ENCODE data around the gene WDPCP. TPM values are rescaled to one million over a fixed set of nuclear protein-coding genes. Genes with fewer than 3 reads are reported as not detected.

Gene WDPCP
- total and polyA plus RNA-seq, 2 experiments from 2014 or later = 8.8 to 20.4 TPM

DNA sequence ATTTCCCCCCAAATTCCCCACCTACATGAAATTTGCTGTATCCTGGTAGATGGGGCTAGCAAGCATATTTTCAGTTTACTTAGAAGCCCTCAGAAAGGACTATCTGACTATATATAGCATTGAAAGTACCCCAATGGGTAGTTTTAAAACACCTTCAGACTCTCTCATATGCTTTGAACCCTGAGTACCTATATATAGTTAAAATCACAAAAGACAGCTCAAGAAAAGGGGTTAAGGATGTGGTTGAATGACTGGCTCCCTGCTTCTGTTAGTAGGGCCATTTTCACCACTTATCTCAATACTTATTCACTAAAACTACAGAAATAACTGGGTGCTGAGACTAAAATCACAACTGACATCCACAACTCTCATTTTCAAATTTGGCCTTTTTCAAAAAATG is 18.5 kb downstream of the WDPCP start:
- Mint-ChIP-seq H3K9me3 (peaks cover 29% of the 10 kb centered on the region), H3K36me3 (ENCODE audit: low read depth) (peaks cover 45% of the 10 kb centered on the region), H3K4me3 (no peak overlapping the region)

More for the DNA sequence above, 18.5 kb downstream of the WDPCP start:
- Histone ChIP-seq H3K36me3 (ENCODE audit: insufficient read depth) (no peaks in the 10 kb centered on the region), H3K4me1 (ENCODE audit: insufficient read depth) (no peaks in the 10 kb centered on the region), H3K27ac (ENCODE audit: low read depth) (no peak overlapping the region), H3K79me2 (replicated peaks; ENCODE audit: insufficient read depth) (peaks cover 16% of the 10 kb centered on the region), H3K4me2 (no peak overlapping the region), H4K20me1 (replicated peaks; ENCODE audit: insufficient read depth) (no peaks in the 10 kb centered on the region), H3K4me3 (no peak overlapping the region), H3K27me3 (ENCODE audit: insufficient read depth) (no peaks in the 10 kb centered on the region), H3K9me2 (ENCODE audit: insufficient read depth) (no peaks in the 10 kb centered on the region), H3F3A (replicated peaks; ENCODE audit: low read depth) (no peaks in the 10 kb centered on the region), H2AFZ (no peak overlapping the region)
- Mint-ChIP-seq H3K27me3 (ENCODE audit: insufficient read depth, low read depth, poor library complexity) (peaks cover 4% of the 10 kb centered on the region), H3K27ac (no peak overlapping the region), H3K4me1 (peaks cover 36% of the 10 kb centered on the region)
- no peak for ATAC-seq
- DNase-seq (ENCODE audit: low spot score) = no peak
- TF ChIP-seq ZNF114 (CRISPR knock-in tag; IDR thresholded peaks at IDR 0.05) = no peak
- TF ChIP-seq, protein P1, sequence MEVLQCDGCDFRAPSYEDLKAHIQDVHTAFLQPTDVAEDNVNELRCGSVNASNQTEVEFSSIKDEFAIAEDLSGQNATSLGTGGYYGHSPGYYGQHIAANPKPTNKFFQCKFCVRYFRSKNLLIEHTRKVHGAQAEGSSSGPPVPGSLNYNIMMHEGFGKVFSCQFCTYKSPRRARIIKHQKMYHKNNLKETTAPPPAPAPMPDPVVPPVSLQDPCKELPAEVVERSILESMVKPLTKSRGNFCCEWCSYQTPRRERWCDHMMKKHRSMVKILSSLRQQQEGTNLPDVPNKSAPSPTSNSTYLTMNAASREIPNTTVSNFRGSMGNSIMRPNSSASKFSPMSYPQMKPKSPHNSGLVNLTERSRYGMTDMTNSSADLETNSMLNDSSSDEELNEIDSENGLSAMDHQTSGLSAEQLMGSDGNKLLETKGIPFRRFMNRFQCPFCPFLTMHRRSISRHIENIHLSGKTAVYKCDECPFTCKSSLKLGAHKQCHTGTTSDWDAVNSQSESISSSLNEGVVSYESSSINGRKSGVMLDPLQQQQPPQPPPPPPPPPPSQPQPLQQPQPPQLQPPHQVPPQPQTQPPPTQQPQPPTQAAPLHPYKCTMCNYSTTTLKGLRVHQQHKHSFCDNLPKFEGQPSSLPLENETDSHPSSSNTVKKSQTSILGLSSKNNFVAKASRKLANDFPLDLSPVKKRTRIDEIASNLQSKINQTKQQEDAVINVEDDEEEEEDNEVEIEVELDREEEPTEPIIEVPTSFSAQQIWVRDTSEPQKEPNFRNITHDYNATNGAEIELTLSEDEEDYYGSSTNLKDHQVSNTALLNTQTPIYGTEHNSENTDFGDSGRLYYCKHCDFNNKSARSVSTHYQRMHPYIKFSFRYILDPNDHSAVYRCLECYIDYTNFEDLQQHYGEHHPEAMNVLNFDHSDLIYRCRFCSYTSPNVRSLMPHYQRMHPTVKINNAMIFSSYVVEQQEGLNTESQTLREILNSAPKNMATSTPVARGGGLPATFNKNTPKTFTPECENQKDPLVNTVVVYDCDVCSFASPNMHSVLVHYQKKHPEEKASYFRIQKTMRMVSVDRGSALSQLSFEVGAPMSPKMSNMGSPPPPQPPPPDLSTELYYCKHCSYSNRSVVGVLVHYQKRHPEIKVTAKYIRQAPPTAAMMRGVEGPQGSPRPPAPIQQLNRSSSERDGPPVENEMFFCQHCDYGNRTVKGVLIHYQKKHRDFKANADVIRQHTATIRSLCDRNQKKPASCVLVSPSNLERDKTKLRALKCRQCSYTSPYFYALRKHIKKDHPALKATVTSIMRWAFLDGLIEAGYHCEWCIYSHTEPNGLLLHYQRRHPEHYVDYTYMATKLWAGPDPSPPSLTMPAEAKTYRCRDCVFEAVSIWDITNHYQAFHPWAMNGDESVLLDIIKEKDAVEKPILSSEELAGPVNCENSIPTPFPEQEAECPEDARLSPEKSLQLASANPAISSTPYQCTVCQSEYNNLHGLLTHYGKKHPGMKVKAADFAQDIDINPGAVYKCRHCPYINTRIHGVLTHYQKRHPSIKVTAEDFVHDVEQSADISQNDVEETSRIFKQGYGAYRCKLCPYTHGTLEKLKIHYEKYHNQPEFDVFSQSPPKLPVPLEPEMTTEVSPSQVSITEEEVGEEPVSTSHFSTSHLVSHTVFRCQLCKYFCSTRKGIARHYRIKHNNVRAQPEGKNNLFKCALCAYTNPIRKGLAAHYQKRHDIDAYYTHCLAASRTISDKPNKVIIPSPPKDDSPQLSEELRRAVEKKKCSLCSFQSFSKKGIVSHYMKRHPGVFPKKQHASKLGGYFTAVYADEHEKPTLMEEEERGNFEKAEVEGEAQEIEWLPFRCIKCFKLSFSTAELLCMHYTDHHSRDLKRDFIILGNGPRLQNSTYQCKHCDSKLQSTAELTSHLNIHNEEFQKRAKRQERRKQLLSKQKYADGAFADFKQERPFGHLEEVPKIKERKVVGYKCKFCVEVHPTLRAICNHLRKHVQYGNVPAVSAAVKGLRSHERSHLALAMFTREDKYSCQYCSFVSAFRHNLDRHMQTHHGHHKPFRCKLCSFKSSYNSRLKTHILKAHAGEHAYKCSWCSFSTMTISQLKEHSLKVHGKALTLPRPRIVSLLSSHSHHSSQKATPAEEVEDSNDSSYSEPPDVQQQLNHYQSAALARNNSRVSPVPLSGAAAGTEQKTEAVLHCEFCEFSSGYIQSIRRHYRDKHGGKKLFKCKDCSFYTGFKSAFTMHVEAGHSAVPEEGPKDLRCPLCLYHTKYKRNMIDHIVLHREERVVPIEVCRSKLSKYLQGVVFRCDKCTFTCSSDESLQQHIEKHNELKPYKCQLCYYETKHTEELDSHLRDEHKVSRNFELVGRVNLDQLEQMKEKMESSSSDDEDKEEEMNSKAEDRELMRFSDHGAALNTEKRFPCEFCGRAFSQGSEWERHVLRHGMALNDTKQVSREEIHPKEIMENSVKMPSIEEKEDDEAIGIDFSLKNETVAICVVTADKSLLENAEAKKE (CRISPR knock-in tag; IDR thresholded peaks at IDR 0.05) = no peak
